Cardiac fibroblast (primary cell): Measurements from ENCODE around the gene CDK6.

ENCODE experiments used
- DNase-seq, 2 donors: peaks; one replicate each; pipeline versions ENCODE4 v3.0.0 to v3.0.0-alpha.2; 2010; ENCODE audit warnings: low read depth in 2 of 2
- H3K4me3 ChIP-seq, 2 donors: replicated peaks in 1 of 2; 1 replicate in 1 of 2; 2 replicates in 1 of 2; pipeline ENCODE4 v1.5.1; 2011; ENCODE audit warnings: low read depth in 2 of 2, low read length in 2 of 2, mild to moderate bottlenecking in 2 of 2, moderate library complexity in 1 of 2
- CTCF ChIP-seq: IDR thresholded peaks from one replicate; pipeline ENCODE4 v1.5.1; 2011; ENCODE audit warnings: low read depth, mild to moderate bottlenecking, low read length, inconsistent platforms

Gene CDK6

GRCh38 chr7:92643821-92644220, 192.6 kb downstream of the CDK6 start:
- H3K4me3 ChIP-seq: no peak overlapping the region
- no peak for TF ChIP-seq CTCF
- DNase-seq: peak in 1 of 2 donors; percentile 37

- H3K4me3 ChIP-seq: no peak overlapping the region
- DNase-seq: peak; percentile 32 to 88
- no peak for TF ChIP-seq CTCF
Measured at GRCh38 chr7:92641921-92642511, 194.4 kb downstream of the CDK6 start.

GRCh38 chr7:92639966-92640365, 196.4 kb downstream of the CDK6 start:
- H3K4me3 ChIP-seq: no peak overlapping the region
- no peak for TF ChIP-seq CTCF
- DNase-seq: no peak

GRCh38 chr7:92639213-92639896, 197.0 kb downstream of the CDK6 start:
- no peak overlapping the region for H3K4me3 ChIP-seq
- DNase-seq: no peak
- no peak for TF ChIP-seq CTCF

- no peak for TF ChIP-seq CTCF
- H3K4me3 ChIP-seq: no peak overlapping the region
- no peak for DNase-seq
Measured at GRCh38 chr7:92636018-92636560, 200.3 kb downstream of the CDK6 start.

- no peak for TF ChIP-seq CTCF
- no peak overlapping the region for H3K4me3 ChIP-seq
- DNase-seq: no peak
Measured at GRCh38 chr7:92635538-92635937, 200.8 kb downstream of the CDK6 start.
